ENCODE results near the gene PIGS.
"Not testable (repeated sequence)": the region's sequence is repeated elsewhere in the genome, so short reads cannot be mapped to it uniquely, and the experiment has no call there.

The PIGS gene

DNA sequence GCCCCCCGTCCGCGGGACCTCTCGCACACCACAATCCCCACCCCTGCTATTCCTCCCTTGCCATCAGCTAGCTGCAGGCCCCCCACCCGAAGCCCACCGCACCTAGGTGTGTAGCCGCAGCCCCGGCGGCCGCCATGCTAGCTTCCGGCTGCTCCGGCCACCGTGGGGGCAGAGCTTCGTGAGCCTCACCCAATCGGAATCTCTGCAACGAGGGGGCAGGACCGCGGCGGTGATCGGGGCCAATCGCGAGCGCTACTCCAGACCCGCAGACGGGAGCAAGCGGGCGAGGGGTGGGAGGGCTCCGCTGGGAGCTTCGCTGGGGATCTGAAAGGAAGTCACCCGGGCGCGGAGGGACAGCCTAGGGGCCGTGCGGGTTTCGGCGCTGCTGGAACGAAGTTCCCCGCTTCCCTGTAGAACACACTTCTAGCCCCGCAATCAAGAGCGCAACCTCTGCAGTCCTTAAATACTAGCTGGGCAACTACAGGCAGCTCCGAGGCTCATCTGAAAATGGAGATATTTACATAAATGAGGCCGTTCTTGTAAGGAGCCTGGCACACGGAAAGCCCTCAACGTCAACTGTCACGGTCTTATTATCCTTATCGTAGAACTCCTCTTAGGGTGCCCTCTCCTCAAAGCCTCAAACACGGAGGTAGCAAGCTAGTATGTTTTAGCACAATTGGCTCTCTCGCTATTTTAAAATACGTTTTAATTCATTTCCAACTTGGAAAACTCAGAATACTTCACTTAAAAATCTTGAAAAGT is at the start of gene PIGS:
TSS of gene PIGS (minus strand) at position 164 of the 762 bp plus-strand sequence. CDS start at position 136, 28 bp downstream.
- DNase-seq (ENCODE audit: low spot score), result peak; percentile 99

DNA sequence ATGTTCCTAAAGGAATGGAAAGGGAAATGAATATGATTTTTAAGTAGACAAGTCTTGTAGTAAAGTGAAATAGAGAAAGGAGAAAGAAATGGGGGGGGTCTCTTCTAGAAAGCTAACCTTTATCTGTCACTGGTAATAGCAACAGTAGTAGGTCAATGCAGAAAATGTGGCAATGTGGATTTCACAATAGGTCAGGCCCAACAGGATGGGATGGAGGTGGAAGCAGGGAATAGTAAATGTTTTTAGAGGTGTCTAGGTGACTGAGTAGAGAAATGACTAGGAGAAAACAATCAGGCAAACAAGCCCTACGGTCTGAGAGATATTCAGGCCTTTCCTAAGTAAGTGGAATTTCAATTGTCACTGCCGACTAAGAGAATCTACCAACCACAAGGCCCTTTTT is 48.7 kb upstream of the PIGS start:
- no peak for DNase-seq (ENCODE audit: low spot score)

- DNase-seq (ENCODE audit: low spot score), result no peak
These were observed 47.1 kb upstream of the PIGS start for GRCh38 chr17:28618464-28618863.

DNA sequence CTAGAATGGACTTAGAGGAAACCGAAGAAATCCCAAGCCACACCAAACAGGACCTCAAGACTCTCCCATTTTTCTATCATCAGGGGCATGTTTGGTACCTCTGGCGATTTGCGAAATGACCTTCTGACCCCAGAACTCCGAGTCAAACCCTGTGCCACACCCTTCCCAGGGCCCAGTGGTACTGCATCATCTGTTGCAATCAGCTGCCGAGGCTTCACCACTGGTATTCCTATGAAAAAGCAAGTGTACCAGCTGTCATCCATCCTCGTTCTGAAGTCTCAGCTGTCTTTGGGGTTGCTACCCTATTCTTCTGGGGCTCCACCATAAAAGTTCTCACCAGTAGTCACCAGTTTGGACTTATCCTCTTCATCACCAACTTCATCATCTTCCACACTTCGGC is 45.0 kb upstream of the PIGS start:
- no peak for DNase-seq (ENCODE audit: low spot score)

GRCh38 chr17:28615260-28615940 is 44.1 kb upstream of the PIGS start:
- no peak for DNase-seq (ENCODE audit: low spot score)

DNA sequence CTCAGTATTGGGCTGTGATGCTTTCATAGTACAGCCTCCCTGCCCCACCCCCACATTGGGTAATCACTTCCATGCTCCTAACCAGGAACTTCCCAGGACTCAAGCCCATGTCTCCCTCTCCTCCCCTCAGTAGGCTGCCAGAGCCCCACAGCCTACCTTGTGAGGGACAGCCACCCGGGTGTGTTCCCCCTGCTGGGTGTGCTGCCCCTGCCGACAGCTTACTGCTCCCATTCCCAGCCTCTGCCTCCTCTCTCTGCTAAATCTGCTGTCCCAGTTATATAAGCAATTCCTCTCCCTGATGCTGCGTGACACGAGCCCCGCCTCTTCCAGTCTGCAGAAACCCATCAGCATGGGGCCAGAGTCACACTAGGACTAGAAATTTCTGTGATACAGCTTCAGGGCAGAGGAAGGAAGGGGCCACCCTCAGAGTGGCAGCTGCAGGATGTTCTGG is 42.6 kb upstream of the PIGS start, which contains the start of gene RSKR:
TSS of gene RSKR (minus strand) at position 255 of the 451 bp plus-strand sequence. CDS start at position 231, 24 bp downstream.
- DNase-seq (ENCODE audit: low spot score), result no peak

DNA sequence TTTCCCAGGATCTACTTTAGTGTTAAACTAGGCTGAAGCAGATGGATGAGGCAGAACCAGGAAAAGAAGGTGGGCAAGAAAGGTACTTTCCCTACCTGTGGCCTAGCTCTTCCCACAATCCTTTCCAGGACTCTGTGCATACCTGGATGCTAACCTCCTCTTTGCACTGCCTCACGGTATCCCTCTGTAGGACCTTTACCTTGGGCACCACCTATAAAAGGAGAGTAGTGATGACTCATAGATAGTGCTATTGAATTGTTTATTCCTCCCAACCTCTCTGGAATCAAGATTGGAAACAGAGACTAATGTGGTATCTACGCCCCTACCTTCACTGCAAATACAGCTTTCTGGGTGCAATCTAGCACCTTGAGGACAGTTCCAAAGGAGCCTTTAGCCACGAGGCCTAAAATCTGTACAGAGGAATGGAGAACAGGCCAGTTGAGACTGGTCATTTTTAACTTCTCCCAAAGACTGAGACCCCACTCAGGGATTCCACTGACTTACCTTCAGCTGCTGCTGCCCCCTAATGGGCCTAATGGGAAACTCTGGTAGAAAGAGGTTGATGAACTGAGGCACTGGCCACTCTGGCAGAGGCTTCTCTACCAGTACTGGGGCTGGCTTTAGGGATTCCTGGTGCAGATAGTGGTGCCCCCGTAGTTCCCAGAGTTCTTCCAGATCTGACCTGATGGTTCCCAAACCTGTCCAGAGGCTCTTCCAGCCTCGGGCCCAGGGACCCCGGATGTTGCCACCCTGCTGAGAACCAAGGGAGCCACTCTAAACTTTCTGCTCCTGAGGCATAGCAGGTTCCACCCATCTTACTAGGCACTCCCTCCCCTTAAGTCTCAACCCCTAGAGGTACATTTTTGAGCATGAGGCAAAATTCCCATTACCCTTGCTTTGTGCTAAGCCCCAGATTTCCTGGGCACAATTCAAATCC is 41.9 kb upstream of the PIGS start:
- DNase-seq (ENCODE audit: low spot score), result peak; percentile 52

- no peak for DNase-seq (ENCODE audit: low spot score)
These were observed 41.2 kb upstream of the PIGS start for GRCh38 chr17:28612531-28612930.

DNA sequence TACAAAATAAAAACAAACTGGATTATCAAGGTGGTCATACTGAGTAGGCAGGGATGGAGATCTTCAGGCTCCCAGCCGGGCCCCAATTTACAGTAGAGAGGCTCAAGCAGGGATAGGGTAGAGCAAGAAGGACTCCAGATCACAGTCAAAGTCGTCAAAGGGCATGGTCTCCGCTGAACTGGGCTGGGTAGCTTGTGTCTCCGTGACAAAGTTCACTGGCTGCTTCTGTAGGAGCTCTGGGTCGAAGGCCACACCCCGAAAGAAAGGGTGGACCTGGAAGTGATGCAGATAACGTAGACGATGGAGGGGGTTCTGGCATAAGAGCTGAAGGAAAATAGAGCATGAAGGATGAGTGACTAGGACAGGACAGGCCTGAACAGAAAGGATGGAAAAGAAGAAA is 39.1 kb upstream of the PIGS start:
- no peak for DNase-seq (ENCODE audit: low spot score)

DNA sequence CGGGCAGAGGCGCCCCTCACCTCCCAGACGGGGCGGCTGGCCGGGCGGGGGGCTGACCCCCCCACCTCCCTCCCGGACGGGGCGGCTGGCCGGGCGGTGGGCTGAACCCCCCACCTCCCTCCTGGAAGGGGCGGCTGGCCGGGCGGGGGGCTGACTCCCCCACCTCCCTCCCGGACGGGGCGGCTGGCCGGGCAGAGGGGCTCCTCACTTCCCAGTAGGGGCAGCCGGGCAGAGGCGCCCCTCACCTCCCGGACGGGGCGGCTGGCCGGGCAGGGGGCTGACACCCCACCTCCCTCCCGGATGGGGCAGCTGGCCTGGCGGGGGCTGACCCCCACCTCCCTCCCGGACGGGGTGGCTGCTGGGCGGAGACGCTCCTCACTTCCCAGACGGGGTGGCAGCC is 32.7 kb upstream of the PIGS start:
- not testable (repeated sequence) for DNase-seq (ENCODE audit: low spot score)

DNA sequence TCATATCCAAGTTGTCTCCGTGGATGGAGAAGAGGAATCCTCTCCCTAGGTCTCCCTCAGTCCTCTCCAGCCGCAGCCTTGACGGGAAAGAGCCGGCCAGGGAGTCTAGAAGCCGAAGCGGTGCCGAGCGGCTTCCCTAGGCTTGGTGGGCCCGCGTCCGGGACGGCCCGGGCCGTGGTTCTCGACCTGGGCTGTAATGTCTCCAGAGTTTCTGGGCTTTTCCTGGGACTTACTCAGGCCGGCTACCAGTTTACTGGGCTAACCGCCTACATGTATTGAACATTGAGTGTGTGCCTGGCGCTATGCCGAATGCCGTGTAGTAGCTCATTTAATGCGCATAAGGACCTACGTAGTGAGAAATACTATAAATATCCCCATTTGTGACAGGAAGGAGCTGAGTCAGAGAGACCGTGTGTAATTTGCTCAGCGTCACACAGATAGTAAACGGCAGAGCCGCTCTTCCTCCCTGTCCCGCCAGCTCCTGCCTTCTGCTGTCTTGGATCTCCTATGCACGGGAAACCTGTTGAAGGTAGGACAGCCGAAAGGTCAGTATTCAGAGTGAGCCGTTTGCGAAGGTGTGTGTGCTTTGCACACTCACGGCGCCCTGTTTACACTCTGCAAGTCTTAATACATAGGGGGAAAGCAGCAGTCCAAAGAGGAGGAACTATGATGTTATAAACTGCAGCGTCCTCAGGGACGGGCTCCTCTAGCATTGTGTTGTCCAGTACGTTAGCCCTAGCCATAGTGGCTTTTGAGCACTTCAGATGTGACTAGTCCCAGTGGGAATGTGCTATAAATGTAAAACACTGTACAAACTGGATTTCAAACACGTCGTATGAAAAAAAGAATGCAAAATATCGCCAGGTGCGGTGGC is 28.2 kb upstream of the PIGS start:
- peak; percentile 81 for DNase-seq (ENCODE audit: low spot score)

DNA sequence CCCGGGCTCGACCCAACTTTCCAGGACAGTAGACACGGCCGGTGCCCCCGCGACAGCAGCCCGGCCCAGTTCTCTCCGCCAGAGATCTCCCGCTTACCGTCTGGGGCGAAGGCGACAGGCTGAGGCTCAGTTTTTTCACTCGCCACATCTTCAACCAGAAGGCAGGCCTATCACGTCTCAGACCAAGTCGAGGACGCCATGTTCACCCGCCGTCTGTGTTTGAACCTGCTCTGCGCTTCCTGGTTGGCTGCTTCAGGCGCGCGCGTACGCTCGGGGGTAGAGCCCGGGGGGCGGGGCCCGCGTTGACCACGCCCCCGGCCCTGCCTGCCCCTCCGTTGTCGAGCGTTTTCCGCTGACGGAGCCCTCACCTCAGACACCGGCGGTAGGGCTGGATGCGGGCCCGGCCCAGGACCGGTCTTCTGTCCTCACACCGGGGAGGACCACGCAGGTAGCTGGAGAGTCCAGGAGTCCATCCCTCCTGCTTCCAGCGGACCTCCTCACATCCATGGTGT is 27.5 kb upstream of the PIGS start, which contains the start of gene SPAG5:
TSS of gene SPAG5 (minus strand) at position 227 of the 512 bp plus-strand sequence. CDS start at position 148, 79 bp downstream.
- DNase-seq (ENCODE audit: low spot score), result peak; percentile 100

DNA sequence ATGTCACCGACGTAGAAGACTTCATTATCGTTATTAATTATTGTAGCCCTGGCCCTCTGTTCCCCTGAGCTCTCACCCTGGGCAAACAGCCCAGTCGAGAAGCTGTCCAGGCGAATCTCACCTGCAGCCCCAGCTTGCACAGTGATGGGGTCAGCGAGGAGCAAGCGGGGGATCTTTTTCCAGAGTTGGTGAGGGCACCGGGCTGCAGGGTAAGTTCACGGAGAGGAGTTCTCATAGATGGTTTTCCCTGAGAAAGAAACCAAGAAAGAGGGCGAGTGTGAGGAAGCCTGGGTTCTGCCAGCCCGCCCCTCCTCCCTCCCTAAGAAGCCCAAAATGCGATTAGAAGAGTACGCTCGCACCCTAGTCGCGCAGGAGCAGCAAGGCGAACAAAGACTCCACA is 27.1 kb upstream of the PIGS start:
- peak; percentile 21 for DNase-seq (ENCODE audit: low spot score)

DNA sequence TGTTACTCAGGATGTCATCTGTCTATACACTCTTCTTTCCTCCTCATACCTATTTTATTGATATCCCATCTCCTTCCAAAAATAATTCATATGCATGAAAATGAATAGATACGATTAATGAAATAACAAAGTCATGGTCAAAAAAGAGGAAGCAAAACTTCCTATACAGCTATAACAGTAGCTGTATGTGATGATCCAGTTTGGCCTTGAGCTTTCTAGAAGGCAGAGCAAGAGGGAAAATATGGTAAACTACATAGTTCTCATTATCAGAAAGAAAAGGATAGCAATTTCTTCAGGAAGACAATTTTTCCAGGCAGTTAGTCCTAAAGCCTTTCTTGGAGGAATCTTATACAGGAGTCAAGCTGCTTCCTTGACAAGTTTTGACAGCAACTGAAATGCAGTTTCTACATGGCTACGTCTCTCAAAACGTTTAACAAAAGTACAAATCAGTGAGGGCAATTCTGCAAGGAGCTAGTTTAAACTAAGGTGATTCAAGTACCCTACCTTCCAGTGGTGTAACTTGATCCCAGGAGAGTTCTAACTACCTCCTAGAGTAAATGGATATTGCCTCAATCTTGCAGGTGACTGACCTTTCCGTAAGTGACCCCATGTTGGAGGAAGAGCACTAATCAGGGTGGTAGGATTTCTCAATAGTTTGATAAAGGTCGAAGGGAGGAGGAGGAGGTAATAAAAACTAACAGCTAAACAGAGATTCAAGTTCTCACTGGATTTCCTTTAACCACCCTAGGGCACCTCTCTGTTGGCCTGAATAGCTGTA is 26.5 kb upstream of the PIGS start:
- no peak for DNase-seq (ENCODE audit: low spot score)

DNA sequence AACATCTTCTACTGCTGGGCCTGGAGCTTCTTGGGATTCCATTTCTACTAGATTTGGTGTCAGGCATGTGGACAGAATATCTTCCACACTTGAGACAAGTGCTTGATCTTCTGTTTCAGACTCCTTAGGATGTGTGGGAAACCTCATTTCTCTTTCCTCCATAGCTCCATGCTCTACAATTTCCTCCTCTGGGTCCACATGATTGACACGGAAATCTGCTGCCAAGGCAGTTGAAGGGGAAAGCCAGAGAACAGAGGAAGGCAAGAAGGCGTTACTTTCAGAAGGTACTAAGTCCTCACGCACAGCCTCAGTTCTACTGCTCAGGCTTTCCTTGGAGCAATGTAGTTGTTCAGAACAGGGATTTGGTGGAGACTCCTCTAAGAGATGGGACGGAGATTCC is 20.9 kb upstream of the PIGS start:
- no peak for DNase-seq (ENCODE audit: low spot score)

GRCh38 chr17:28585851-28586250 is 14.5 kb upstream of the PIGS start:
- DNase-seq (ENCODE audit: low spot score), result no peak

DNA sequence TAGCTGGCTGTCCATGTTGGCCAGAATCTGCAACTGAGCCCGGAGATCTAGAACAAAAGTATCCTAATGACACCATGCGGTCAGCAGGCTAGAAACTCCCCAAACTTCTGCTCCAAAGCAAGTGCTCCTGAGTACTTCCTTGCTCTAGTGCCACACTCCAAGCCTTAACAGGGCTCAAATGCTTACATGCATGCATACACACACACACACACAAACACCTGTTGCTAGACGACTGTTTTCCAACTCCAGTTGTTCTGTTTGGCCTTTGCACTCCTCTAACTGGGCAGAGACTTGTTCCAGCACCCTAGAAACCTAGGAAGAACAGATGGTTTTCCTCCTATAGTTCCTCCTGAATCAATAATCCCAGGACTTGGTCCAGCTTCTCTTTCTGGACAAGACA is 13.1 kb upstream of the PIGS start:
- no peak for DNase-seq (ENCODE audit: low spot score)

DNA sequence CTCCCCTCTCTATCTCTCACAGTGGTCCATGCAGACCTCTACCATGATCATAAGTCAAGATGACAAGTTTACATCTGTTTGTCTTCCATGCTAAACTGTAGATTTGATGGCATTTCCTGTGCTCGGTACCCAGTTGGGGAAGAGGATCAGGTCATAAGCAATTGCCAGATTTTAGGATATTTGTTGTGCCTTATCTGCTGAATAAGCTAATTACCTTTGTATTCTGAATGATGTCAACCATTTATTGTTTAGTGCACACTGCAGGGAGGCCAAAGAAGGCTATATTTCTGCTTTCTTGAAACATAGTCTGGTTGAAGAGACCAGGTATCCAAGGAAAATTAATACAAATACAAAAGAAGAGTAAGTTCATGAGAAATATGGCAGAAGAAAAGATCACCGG is 11.2 kb upstream of the PIGS start:
- DNase-seq (ENCODE audit: low spot score), result no peak

DNA sequence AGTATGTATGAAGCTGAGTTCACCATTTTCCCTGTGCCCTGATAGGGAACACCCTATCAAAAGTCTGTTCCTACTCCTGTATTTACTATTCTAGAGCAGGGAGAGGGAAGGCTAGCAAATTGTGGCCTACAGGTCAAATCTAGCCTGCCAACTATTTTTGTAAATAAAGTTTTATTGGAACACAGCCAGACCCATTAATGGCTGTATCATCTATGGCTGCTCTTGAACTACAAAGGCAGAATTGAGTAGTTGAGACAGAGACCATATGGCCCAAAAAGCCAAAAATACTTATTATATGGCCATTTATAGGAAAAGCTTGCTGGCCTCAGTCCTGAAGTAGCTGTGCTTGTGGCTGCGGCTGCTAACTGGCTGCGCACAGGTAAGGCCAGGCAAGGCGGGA is 9.6 kb upstream of the PIGS start:
- DNase-seq (ENCODE audit: low spot score), result no peak

GRCh38 chr17:28579526-28579925 is 8.2 kb upstream of the PIGS start:
- no peak for DNase-seq (ENCODE audit: low spot score)

All from GM03348 (cell line).